Stimulated activated CD4-positive, alpha-beta T cell treated with anti-CD3 and anti-CD28 coated beads, Interleukin-1b, Interleukin-23, amount 100 ng/mL, for 4 hours (primary cell): Measurements from ENCODE around the gene QSOX2.

ENCODE experiments used
- DNase-seq, 2 donors: peaks; one replicate each; pipeline ENCODE4 v3.0.0-alpha.2; 2020; ENCODE audit warnings: low read depth in 2 of 2

QSOX2 gene

GRCh38 chr9:136191099-136191959 is 54.3 kb downstream of the QSOX2 start:
- no peak for DNase-seq

GRCh38 chr9:136190656-136191055 is 55.0 kb downstream of the QSOX2 start:
- no peak for DNase-seq

DNA sequence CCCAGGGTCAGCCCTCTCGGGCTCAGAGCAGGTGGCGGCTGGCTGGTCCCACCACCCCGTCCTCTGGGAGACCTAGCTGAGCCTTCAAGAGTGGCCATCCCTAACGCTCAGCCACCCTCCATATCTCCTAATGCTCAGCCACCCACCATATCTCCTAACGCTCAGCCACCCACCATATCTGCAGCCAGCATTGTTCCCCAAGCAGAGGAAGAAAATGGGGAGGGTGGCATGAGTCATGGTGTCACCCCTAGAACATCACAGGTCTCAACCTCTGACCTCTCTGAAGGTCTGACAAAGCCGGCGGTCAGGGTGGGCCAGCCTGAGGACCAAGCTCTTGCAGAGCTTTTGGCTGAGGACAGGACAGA is 55.4 kb downstream of the QSOX2 start:
- no peak for DNase-seq

GRCh38 chr9:136189394-136190236 is 56.0 kb downstream of the QSOX2 start:
- DNase-seq = no peak

GRCh38 chr9:136187683-136188586 is 57.7 kb downstream of the QSOX2 start:
- no peak for DNase-seq

GRCh38 chr9:136187197-136187596 is 58.4 kb downstream of the QSOX2 start:
- DNase-seq = no peak

DNA sequence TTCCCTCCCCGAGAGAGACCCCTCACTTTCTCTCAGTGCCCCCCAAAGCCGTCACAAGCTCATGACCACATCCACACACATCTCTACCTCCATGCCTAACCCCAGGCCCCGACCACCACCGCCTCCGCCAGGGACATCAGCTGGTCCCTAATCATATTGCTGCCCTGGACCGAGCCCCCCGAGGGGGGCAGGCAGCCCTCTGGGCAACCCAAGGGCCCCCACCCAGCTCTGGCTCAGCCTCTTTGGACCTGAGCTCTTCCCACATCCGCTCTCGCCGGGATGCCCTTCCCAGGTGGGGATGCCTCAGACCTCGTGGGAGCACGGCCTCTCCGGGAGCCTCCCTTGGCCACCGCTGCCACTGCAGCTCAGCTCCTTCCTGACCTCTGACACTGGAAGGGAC is 59.2 kb downstream of the QSOX2 start:
- no peak for DNase-seq

DNA sequence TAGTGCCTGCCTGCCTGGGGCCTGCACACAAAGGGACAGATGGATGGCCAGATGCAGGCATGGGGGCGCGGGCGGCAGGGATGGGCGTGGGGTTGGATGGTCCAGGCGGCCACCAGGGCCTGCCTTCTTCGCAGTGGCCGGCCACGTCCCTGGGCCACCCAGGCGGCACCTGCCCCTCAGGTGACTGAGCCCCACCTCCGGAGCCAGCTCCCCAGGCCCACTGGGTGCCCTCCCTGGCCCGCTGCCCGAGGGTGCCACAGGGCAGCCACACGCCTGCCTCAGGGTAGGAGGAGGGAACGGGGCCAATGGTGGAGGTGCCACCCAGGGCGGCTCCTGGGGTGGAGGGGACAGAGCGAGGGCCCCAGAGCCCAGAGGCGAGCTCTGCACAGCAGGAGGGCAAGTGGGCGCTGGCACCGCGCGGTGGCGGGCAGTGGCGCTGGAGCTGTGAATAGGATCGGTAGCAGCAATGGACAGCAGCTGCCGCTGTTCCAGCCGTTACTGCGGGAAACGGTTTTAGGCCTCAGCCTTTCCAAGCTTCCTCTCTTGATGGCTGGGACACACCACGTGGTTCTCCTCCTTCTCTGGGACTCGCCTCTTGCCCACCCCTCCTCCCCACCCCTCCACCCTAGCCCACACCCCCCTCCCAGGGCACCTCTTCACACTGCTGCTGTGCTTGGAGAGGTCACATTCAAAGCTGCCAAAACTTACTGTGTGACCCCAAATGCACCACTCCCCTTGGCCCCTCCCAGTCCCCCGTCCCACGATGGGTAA is 59.8 kb downstream of the QSOX2 start:
- no peak for DNase-seq

DNA sequence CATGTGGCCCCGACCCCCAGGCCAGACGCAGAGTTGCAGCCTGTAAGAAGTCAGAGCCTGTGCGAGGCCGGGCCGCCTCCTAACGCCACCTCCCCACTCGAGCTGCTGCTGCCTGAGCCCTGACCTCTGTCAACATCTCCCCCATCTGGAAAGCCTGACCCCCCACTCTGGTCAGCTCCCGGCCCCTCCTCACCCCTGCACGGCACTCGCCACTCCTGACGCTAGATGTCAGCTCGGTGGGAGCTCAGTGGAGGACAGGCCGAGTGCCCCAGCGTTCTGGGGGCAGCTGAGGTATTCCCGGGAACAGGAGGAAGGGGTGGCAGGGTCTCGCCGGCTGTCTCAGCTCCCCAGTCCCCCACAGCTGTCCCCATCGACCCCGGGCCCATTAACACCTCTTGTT is 60.5 kb downstream of the QSOX2 start:
- DNase-seq = no peak

- DNase-seq = no peak
These were observed 62.7 kb downstream of the QSOX2 start for GRCh38 chr9:136182850-136183422.

DNA sequence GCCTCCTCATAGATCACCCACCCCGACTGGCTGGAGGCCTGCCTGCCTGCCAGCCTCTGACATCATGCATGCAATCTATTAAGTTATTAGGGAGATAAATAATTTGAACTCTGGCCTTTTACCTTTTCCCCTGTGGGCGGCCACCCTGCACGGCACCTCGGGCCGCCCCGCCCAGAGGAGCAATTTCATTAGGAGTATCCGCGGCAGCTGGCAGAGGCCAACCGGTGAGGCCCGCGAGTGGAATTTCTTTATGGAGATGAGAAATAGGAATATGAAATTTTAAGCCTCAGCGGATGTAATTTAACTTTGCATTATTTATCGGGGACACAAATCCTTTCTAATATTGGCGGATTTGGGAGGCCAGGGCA is 63.2 kb downstream of the QSOX2 start:
- no peak for DNase-seq

DNA sequence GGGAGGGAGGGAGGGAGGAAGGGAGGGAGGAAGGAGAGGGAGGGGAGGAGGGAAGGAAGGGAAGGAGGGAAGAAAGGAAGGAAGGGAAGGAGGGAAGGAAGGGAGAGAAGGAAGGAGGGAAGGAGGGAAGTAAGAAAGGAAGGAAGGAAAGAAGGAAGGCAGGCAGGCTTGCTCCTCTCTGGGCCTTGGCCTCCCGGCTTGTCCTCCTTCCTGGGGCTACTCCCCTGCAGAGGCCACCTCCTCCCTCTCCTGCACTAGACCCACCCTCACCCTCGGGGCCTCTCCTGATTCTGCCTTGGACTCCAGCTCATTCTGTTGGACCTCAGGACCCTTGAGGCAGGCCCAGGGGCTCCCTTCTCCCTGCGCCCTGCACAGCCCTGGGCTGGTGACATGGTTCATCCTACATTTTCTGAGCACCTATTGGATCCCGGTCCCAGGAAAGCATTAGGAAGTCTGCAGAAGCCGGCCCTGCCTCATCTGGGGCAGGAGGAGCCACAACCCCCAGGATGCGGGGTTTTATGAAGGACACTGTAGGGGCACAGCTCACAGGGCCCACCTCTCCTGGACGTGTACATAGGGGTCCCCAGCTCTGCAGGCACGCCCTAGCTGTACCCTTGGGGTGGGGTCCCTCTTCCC is 63.7 kb downstream of the QSOX2 start:
- no peak for DNase-seq

DNA sequence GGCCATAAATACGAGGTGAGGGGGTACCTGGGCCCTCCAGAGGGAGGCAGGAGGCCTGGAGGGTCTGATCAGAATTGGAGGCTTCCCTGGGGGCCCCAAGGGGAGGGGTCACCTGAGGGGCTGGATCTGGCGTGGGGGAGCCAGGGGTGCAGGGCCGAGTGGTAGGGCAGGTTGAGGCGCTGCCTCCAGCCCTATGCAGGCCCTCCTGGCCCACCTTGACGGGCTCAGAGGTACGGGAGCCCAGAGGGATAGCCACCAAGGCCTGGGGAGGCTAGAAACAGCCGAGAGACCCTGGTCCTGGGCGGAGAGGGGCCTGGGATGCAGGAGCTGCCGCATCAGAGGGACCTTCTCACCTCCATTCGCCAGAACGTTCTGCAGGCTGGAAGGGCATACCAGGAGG is 65.0 kb downstream of the QSOX2 start:
- DNase-seq = no peak

- DNase-seq = no peak
These were observed 65.9 kb downstream of the QSOX2 start for GRCh38 chr9:136179761-136180160.

DNA sequence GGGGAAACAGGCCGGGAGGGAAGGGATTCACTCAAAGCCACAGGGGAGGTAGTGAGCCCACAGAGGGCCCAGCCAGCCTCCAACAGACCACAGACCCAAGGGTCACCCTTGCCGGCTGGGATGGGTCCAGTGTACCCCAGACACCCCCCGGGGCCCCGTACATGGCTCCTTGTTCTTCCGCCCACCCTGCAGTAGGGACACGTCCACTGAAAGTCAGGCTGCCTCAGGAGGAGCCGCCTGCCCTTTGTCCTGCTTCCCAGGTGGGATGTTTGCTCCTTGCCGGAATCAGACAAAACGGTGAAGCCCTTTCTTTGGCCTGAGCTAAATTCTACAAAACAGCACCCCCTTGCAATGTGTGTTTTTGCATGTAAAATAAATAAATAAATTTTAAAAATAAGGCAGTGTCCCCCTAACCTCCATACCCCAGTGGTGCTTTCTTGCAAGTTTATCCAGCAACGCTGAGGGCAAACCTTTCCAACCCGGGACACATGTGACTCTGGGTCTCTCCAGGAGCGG is 66.5 kb downstream of the QSOX2 start:
- DNase-seq = no peak

DNA sequence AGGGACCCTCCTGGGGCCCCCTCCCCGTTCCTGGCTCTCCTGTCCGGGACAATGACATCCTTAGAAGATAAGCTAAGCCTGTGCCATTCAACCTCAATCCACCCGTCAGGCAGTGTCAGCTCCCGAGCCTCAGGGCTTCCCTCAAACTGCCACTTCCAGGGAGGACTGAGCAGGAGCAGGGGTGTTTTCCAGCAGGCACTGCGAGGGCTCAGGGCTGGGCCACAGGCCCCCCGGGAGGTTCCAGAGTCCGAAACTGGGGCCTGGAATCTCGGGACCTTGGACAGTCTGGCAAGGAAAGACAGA is 66.9 kb downstream of the QSOX2 start:
- DNase-seq = no peak

GRCh38 chr9:136178061-136178772 is 67.4 kb downstream of the QSOX2 start:
- no peak for DNase-seq

DNA sequence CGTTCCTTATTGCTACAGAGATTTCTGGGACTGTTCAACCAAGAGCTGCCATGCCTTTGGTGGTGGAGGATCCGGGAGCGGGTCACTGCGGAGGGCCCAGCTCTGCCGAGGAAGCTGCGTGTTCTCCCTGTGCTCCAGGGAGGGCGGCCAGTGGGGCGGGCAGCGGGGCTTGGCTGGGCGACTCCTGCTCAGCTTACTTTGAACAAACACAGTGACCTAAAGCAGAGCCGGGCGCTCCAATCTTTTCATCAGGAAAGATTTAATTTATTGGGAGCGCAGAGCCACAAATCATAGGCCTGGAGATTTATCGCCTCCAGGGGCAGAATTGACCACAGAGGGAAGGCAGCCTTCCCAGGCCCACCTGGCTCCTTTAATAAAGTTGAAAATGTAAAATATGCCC is 68.4 kb downstream of the QSOX2 start:
- no peak for DNase-seq

DNA sequence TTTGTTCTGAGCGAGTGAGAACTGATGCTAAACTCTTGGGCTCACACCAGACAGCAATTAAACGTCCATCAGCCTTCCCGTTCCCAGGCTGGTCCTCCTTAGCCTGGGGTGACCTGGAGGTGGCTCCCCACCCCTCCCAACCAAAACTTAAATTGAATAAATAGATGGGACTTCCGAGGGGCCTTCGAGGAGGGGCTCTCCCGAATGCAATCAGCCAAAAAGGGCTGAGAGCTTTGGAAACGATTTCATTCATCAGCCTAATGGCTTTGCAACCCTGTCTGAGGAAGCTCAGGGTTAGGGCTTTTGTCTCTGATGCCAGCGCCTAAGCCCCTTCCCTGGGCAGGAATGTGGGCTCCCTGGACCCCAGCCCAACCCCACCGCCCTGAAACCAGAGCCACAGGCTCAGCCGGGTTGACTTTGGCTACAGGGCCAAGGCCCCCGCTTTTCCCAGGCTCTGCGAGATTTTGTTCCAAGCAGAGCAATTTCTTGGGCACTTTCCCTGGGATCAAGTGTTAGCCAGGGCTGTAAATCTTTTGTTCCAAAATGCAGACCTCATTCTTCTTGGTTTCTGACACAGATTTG is 69.9 kb downstream of the QSOX2 start:
- no peak for DNase-seq
